Measurements from ENCODE around the gene CLNK. TPM values are rescaled to one million over a fixed set of nuclear protein-coding genes. Genes with fewer than 3 reads are reported as not detected.

CLNK gene
- total and polyA plus RNA-seq, 2 of the 8 experiments (the other 6 are each of a cell fraction or from before 2014, with no cell fraction given): not detected

DNA sequence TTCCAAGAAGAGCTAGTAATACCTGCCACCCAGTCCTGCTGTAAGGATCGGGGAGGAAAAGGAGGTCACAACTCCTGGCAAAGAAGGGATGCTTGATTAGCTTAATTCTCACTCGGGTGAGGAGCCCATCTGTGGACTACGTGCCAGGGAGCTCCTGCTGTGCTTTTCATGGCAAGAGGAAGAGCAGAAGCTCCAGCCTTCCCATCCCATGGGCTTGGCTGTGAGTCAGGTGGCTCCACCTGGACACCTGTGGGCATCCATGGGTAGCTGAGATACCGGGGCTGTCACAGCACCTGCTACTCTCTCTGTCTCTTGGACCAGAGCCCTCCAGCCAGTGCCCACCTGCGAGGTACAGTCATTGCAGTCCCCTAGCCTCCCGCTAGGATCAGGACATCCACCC is 18.0 kb downstream of the CLNK start:
- H2AK5ac ChIP-seq (ENCODE audit: low read depth, low read length): no peak overlapping the region
- H3K23ac ChIP-seq (ENCODE audit: insufficient read length): no peak overlapping the region
- H4K20me1 ChIP-seq (replicated peaks in 1 of 2; ENCODE audit: control insufficient read depth in 1 of 2, insufficient read depth in 2 of 2, low read length in 2 of 2): no peaks in the 10 kb centered on the region
- no peak for FAIRE-seq
- H2AFZ ChIP-seq (ENCODE audit: low read length): no peak overlapping the region
- H4K91ac ChIP-seq (replicated peaks; ENCODE audit: insufficient read length, low read length): no peak overlapping the region
- H3K14ac ChIP-seq (ENCODE audit: insufficient read length): no peak overlapping the region
- no peaks in the 10 kb centered on the region for H3K79me2 ChIP-seq (ENCODE audit: control insufficient read depth in 1 of 2, insufficient read depth in 2 of 2, low read length in 2 of 2)
- H3K4me2 ChIP-seq (ENCODE audit: insufficient read depth in 1 of 2, low read depth in 2 of 2, low read length in 2 of 2): no peak overlapping the region
- 86% methylated on average over 6 of the region's 6 CpGs; no CpG with 5 or more reads in 1 of the 2 experiments for WGBS, 2 experiments (ENCODE audit: extremely low coverage in 1 of 2, insufficient coverage in 1 of 2, insufficient read length in 1 of 2, insufficient replicate concordance in 2 of 2, low coverage in 1 of 2, low lambda C conversion rate in 2 of 2, missing lambda C conversion rate in 1 of 2)
- no peak for DNase-seq (ENCODE audit: low read depth in 1 of 2, low spot score in 2 of 2)
- H3K4ac ChIP-seq (replicated peaks; ENCODE audit: insufficient read length, low read depth, low read length): no peak overlapping the region
- H3K36me3 ChIP-seq (ENCODE audit: control insufficient read depth in 2 of 4, insufficient read depth in 4 of 4, low read length in 3 of 4): no peaks in the 10 kb centered on the region
- H2BK12ac ChIP-seq (ENCODE audit: low read depth, low read length): no peak overlapping the region
- H4K5ac ChIP-seq (ENCODE audit: insufficient read length, low read depth, low read length): no peak overlapping the region
- H3K9ac ChIP-seq (replicated peaks in 1 of 4; ENCODE audit: extremely low read depth in 1 of 4, low read depth in 3 of 4, low read length in 3 of 4): no peak overlapping the region
- H3K4me3 ChIP-seq (ENCODE audit: extremely low read depth in 1 of 4, insufficient read depth in 2 of 4, low read depth in 3 of 4, low read length in 4 of 4): no peak overlapping the region
- H3K27me3 ChIP-seq (replicated peaks in 1 of 4; ENCODE audit: control insufficient read depth in 3 of 4, extremely low read depth in 1 of 4, insufficient read depth in 3 of 4, low read length in 3 of 4): no peaks in the 10 kb centered on the region
- no peak overlapping the region for H2BK15ac ChIP-seq (ENCODE audit: low read length)
- H3K23me2 ChIP-seq (ENCODE audit: low read depth, low read length): no peaks in the 10 kb centered on the region
- no peak overlapping the region for H2BK120ac ChIP-seq (replicated peaks; ENCODE audit: low read depth, low read length)
- no peak overlapping the region for H3K56ac ChIP-seq (replicated peaks; ENCODE audit: insufficient read length, low read depth, low read length)
- no peak overlapping the region for H3K27ac ChIP-seq (ENCODE audit: low read depth, low read length)
- no peaks in the 10 kb centered on the region for H3K4me1 ChIP-seq (replicated peaks in 1 of 4; ENCODE audit: control insufficient read depth in 3 of 4, insufficient read depth in 4 of 4, low read length in 3 of 4)
- H3K79me1 ChIP-seq (ENCODE audit: low read depth, low read length): no peaks in the 10 kb centered on the region
- no peak overlapping the region for H3K18ac ChIP-seq (ENCODE audit: extremely low read depth, low read length)
- H2BK20ac ChIP-seq (ENCODE audit: low read length): no peak overlapping the region
- CTCF ChIA-PET (ENCODE audit: partially characterized antibody): no interaction called here
- no peaks in the 10 kb centered on the region for H3K9me3 ChIP-seq (ENCODE audit: insufficient read depth in 2 of 2, low read depth in 1 of 2, low read length in 1 of 2)
- POLR2A ChIA-PET (ENCODE audit: partially characterized antibody): no interaction called here
- H2BK5ac ChIP-seq (ENCODE audit: low read depth, low read length): no peak overlapping the region
- H4K8ac ChIP-seq (ENCODE audit: extremely low read depth, insufficient read depth, low read length): no peak overlapping the region
- TF ChIP-seq CHD2 (IDR thresholded peaks at IDR 0.05; ENCODE audit: low read length) (no peak), NANOG (IDR thresholded peaks at IDR 0.05; ENCODE audit: insufficient read depth, low read depth, low read length, poor library complexity, severe bottlenecking) (no peak), RFX5 (IDR thresholded peaks at IDR 0.05; ENCODE audit: borderline replicate concordance, low read depth, low read length) (no peak), CBX5 (IDR thresholded peaks at IDR 0.05; ENCODE audit: low read depth, low read length) (no peak), TBP (IDR thresholded peaks at IDR 0.05; ENCODE audit: low read depth, low read length) (no peak), GABPA (IDR thresholded peaks at IDR 0.05; ENCODE audit: borderline replicate concordance, insufficient read depth, low read length) (no peak), SIN3A (conservative IDR thresholded peaks at IDR 0.05 in 1 of 2, IDR thresholded peaks at IDR 0.05 in 1 of 2; ENCODE audit: low read depth in 1 of 2, low read length in 2 of 2) (no peak), YY1 (IDR thresholded peaks at IDR 0.05; ENCODE audit: low read depth, low read length) (no peak), CTBP2 (IDR thresholded peaks at IDR 0.05; ENCODE audit: borderline replicate concordance, insufficient read depth, insufficient read length, low read length) (no peak), ZNF274 (IDR thresholded peaks at IDR 0.05; ENCODE audit: borderline replicate concordance, extremely low read depth, low read length) (no peak), SIX5 (IDR thresholded peaks at IDR 0.05; ENCODE audit: low read depth, low read length) (no peak)
- TF ChIP-seq, protein P1, sequence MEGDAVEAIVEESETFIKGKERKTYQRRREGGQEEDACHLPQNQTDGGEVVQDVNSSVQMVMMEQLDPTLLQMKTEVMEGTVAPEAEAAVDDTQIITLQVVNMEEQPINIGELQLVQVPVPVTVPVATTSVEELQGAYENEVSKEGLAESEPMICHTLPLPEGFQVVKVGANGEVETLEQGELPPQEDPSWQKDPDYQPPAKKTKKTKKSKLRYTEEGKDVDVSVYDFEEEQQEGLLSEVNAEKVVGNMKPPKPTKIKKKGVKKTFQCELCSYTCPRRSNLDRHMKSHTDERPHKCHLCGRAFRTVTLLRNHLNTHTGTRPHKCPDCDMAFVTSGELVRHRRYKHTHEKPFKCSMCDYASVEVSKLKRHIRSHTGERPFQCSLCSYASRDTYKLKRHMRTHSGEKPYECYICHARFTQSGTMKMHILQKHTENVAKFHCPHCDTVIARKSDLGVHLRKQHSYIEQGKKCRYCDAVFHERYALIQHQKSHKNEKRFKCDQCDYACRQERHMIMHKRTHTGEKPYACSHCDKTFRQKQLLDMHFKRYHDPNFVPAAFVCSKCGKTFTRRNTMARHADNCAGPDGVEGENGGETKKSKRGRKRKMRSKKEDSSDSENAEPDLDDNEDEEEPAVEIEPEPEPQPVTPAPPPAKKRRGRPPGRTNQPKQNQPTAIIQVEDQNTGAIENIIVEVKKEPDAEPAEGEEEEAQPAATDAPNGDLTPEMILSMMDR (IDR thresholded peaks at IDR 0.05; ENCODE audit: control extremely low read depth in 1 of 3, insufficient read depth in 1 of 3, low read depth in 1 of 3, low read length in 3 of 3): no peak
